Right cardiac atrium (tissue), 5 donors: ENCODE measurements around the gene HOXB8. TPM values are rescaled to one million over a fixed set of nuclear protein-coding genes. Genes with fewer than 3 reads are reported as not detected.

Experiments
- ATAC-seq, 2 donors: fragments of 200-7000 bp; cut with Tn5 transposase; one replicate each; pipeline versions ENCODE4 v1.8.0 to v1.9.1; 2020; ENCODE audit warnings: moderate library complexity in 2 of 2, mild to moderate bottlenecking in 1 of 2
- DNase-seq, 3 donors: peaks; one replicate each; pipeline ENCODE4 v3.0.0-alpha.2; 2020
- H3K27ac ChIP-seq: one replicate; pipeline ENCODE4 v1.5.1; 2013; ENCODE audit warnings: mild to moderate bottlenecking, low read length, control low read depth, moderate library complexity
- H3K27me3 ChIP-seq: one replicate; pipeline ENCODE4 v1.6.1; 2013; ENCODE audit not compliant: control insufficient read depth, insufficient read depth
- H3K4me1 ChIP-seq: one replicate; pipeline ENCODE4 v1.6.1; 2013; ENCODE audit warnings: low read length; ENCODE audit not compliant: control insufficient read depth, insufficient read depth
- H3K4me3 ChIP-seq: one replicate; pipeline ENCODE4 v1.5.1; 2013; ENCODE audit warnings: low read length, control low read depth
- H3K9me3 ChIP-seq: one replicate; pipeline ENCODE4 v1.6.1; 2013; ENCODE audit warnings: low read length; ENCODE audit not compliant: control insufficient read depth
- WGBS: extraction: QIAGEN DNeasy Blood & Tissue Kit; methylation state at CpG from one replicate; pipeline ENCODE4 v1.1.7; 2013; 5-methylcytosine and 5-hydroxymethylcytosine counted together
- intact Hi-C, 4 donors: fragments of 100-400 bp; cut with DNase I; formaldehyde crosslinking; loops; one replicate each; pipeline versions ENCODE4 v1.11.0 to v1.14.0; 2022 to 2023
- polyA plus RNA-seq: library from polyadenylated mRNA; stranded (reverse); fragments of 200-250 nt; gene quantifications from one replicate; pipeline ENCODE4 v1.2.3, GENCODE V29; 2013
- total RNA-seq, 4 donors: library from RNA; stranded (reverse); fragmentation: NEBNext Ultra II Directional; extraction: Animal tissue kit (Norgen Biotek cat#: 25700); gene quantifications; one replicate each; pipeline ENCODE4 v1.2.1, GENCODE V29; 2021
- donor health status: healthy with polysubstance abuse.
- donor health status: DM: no; HTN: yes; CAD: no.
- donor health status: DM: no; HTN: no; CAD: no.
- donor health status: DM: no; HTN: yes; CAD: no; lungs with severe emphysema.
- donor health status: DM: yes; HTN: yes; CAD: no.

HOXB8 gene
- total and polyA plus RNA-seq, 5 donors: not detected

DNA sequence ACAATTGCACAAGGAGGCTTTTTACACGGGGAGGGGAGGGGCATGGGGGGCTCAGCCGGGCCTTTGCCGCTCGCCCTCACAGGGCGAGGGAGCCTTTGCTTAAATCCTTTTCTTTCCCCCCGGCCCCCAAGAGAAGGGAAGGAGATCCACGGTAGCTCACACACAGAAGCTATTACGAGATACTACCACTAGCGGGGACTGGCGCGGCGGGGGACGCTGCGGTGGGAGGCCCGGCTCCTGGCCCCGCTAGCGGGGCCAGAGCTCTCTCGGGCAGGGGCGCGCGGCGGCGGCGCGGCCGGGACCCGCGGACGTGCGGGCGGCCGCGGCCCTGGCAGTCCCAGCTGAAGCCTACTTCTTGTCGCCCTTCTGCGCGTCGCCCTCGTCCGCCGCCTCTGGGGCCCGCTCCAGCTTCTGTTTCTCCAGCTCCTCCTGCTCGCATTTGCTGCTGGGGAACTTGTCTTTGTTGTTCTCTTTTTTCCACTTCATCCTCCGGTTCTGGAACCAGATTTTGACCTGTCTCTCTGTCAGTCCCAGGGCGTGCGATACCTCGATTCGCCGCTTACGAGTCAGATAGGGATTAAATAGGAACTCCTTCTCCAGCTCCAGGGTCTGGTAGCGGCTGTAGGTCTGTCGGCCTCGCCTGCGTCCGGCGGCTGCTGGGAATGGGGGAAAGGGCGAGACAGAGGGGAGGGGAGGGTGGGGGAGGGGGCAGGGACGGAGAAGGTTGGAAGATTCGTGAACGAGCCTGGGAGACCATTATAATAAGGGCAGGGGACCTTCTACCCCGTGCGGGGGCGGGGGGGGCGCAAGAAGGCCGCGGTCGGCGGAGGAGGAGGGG, 2.0 kb downstream of the HOXB8 start:
- intact Hi-C loops: loop anchor here in 2 of 4 donors (10.0 kb wide), 2 partner anchors 308 to 588 kb away; no protein-coding TSS in a partner anchor
- Histone ChIP-seq H3K4me1 (no peaks in the 10 kb centered on the region), H3K9me3 (no peaks in the 10 kb centered on the region), H3K4me3 (peak overlapping the region; percentile 47), H3K27ac (no peak overlapping the region), H3K27me3 (no peaks in the 10 kb centered on the region)
- 2% methylated on average over 67 of the region's 67 CpGs for WGBS
- DNase-seq (no peak), ATAC-seq (peak in 1 of 2 donors; percentile 38)

DNA sequence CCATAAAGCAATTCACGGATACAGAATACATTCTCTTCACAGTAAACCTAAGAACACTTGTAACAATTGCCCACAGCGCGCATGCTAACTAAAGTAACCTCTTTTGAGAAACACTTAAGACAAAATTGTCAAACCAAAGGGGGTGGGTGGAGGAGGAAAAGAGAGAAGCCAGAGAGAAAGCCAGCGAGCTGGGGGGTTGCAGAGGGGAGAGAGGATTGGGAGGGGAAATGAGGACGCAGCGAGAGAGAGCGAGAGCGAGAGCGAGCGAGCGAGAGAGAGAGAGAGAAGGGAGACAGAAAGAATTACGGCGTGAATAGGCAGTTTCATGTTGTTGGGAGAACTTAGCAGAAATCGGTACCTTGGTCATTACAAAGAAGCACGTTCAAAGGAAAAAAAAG, 2.6 kb downstream of the HOXB8 start:
- H3K27me3 ChIP-seq: no peaks in the 10 kb centered on the region
- intact Hi-C loops: loop anchor here in 2 of 4 donors (10.0 kb wide), 2 partner anchors 308 to 588 kb away; no protein-coding TSS in a partner anchor
- peak overlapping the region; percentile 47 for H3K4me3 ChIP-seq
- no peak overlapping the region for H3K27ac ChIP-seq
- DNase-seq (no peak), ATAC-seq (no peak)
- H3K4me1 ChIP-seq: no peaks in the 10 kb centered on the region
- WGBS: 2% methylated on average over 15 of the region's 15 CpGs
- no peaks in the 10 kb centered on the region for H3K9me3 ChIP-seq

DNA sequence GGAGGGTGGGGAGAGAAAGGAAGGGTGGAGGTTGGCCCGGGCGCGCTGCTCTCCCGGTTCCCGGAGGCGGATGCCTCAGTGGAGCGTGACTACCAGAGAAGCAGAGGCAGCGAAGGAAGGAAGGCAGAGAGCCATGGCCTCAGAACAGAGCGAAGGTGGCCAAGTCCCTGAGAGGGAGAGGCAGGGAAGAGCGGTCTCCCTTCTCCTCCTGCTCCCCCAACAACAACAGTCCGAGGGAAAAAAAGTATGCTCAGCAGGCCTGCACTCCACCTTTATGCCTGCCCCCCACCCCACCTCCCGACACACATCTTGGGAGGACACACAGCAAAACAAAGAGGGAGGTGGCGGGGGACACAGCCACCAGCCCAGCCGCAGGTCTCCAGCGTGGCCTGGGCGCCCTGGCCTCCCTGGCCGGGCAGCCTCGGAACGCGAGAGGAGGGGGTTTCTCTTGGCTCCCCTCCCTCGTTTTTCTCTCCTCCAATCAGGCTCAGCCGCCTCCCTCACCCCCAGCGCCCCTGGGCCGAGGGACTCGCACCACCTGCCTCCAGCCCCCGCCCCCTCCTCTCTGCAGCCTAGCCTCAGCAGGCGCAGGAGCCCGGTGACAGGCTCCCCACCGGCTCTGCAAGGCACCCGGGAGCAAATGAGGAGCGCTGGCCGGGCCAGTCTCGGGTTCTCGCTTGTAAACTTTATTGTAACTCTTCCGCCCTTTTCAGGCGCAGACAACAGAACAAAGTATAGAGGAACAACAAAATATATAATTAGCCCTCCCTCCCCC, 3.2 kb downstream of the HOXB8 start:
- Histone ChIP-seq H3K4me1 (no peaks in the 10 kb centered on the region), H3K27ac (no peak overlapping the region), H3K9me3 (no peaks in the 10 kb centered on the region), H3K27me3 (no peaks in the 10 kb centered on the region), H3K4me3 (peak overlapping the region; percentile 16)
- ATAC-seq (no peak), DNase-seq (no peak)
- WGBS: 4% methylated on average over 36 of the region's 36 CpGs
- intact Hi-C loops: loop anchor here in 2 of 4 donors (10.0 kb wide), 2 partner anchors 307 to 587 kb away; no protein-coding TSS in a partner anchor

DNA sequence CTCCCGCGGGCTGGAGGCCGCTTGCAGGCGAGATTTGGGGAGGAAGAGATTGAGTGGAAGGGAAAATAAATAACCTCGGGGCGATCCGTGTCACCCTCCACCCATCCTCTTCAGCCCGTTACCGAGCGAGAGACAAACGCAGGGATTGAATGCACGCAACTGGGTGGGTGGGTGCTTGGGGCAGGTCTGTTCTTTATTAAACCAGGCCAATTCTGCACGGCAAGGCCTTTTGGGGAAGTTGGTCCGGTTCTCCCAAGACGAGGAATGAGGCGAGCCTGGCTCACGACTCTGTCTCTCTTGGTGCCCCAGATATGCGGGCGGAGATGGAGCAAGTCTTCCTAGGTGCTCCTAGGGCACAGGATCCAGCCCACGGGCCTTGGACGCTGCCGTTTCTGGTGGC, 3.9 kb downstream of the HOXB8 start:
- DNase-seq: no peak
- ATAC-seq: no peak
- Histone ChIP-seq H3K9me3 (no peaks in the 10 kb centered on the region), H3K27me3 (no peaks in the 10 kb centered on the region), H3K4me1 (no peaks in the 10 kb centered on the region), H3K4me3 (peak overlapping the region; percentile 16), H3K27ac (no peak overlapping the region)
- WGBS: 5% methylated on average over 22 of the region's 22 CpGs
- intact Hi-C loops: loop anchor here in 2 of 4 donors (10.0 kb wide), 2 partner anchors 306 to 586 kb away; no protein-coding TSS in a partner anchor

DNA sequence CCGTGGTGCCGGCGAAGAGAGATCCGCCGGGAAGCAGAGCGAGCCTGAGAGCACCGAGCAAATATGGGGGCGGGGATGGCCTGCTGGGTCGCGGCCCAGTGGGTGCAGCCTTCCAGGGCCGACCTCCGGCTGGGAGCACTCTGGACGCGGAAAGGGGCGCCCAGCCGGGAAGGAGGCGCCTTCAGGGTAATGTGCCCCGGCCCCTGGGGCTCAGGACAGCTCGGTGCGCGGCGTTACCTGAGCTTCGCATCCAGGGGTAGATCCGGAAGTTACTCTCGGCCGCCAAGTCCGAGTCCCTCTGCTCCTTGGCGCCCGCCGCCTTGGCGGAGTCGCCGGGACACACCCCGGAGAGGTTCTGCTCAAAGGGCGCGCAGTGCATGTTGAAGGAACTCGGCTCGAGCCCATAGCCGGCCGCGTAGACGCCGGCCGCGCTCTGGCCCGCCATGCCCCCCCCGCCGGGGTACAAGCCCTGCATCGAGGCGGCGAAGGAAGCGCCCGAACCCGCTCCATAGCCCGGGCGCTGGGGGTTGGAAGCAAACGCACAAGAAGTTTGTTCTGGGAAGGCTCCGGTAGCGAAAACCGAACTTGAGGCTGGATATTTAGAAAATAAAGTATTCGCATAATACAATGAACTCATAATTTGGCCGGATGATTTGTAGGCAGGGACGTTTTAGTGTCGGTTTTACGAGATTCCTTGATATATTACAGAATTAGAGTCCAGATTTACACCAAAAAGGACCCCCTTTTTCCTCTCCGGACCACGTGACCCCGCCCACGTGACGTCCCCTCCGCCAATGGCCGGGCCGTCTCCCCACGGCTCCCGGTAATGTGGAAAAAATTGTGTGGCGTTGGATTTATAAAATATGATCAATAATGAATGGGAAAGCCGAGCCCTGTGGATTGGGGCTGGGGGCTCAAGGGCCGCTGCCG, 4.5 kb downstream of the HOXB8 start, which contains the start of gene HOXB7:
Gene HOXB7, minus strand, starts transcription at position 736 of the 930 bp plus-strand sequence. Its CDS starts 99 bp downstream, at position 637.
- 2% methylated on average over 79 of the region's 79 CpGs for WGBS
- Histone ChIP-seq H3K27me3 (peaks cover 3% of the 10 kb centered on the region), H3K27ac (no peak within 1 kb of the TSS), H3K9me3 (no peaks in the 10 kb centered on the region), H3K4me1 (no peaks in the 10 kb centered on the region), H3K4me3 (peak within 1 kb of the TSS; percentile 16)
- ATAC-seq (peak; percentile 54 to 55), DNase-seq (peak; percentile 57 to 79 (median 78))
- intact Hi-C loops: loop anchor here in 2 of 4 donors (10.0 kb wide), 2 partner anchors 306 to 586 kb away; no protein-coding TSS in a partner anchor

DNA sequence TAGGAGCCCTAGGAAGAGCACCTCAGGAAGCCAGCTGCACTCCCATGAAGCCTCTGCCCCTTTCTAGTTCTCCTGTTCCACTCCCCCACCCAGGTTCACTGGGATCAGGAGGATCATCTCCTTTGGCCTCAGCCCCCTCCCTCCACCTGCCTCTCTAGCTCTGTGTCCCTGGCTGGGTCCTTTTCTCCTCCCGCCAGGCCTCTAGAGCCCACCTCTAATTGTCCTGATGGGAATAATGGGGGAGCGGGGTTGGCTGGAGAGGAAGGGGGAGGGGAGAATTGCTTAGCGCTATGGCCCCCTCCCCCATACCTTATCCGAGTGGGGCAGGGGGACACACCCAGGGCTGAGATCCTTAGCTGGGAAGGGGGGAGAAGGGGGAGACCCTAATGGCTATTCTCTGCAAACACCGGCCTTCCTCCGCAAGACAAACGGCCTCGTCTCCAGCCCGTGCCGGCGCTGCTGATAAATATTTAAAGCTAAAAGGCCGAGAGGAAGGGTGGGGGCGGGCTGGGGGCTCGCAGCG, 5.3 kb downstream of the HOXB8 start:
- Histone ChIP-seq H3K27ac (no peak overlapping the region), H3K9me3 (no peaks in the 10 kb centered on the region), H3K4me1 (no peaks in the 10 kb centered on the region), H3K4me3 (peak overlapping the region; percentile 16), H3K27me3 (peaks cover 3% of the 10 kb centered on the region)
- intact Hi-C loops: loop anchor here in 2 of 4 donors (10.0 kb wide), 2 partner anchors 305 to 585 kb away; no protein-coding TSS in a partner anchor
- 7% methylated on average over 15 of the region's 15 CpGs for WGBS
- no peak for DNase-seq
- ATAC-seq: no peak

DNA sequence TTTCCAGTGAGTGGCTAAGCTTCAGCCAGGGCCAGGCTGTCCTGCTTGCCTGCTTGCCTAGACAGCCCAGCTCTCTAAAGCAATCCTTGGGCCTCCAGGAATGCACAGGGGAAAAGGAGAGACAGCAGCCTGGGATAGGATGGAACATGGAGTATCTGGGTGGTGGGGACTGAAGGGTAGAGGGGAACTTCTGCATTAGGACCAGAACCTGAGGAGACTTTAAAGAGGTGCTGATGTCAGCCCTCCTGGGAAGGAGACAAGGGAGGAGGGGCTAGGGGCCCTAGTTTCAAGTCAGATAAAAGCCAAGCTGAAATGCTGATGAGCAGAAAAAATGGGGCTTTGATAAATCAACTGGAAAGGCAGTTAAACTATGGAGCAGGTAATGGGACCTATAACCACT, 6.1 kb downstream of the HOXB8 start:
- DNase-seq (no peak), ATAC-seq (no peak)
- Histone ChIP-seq H3K4me3 (no peak overlapping the region), H3K9me3 (no peaks in the 10 kb centered on the region), H3K4me1 (no peaks in the 10 kb centered on the region), H3K27me3 (peaks cover 3% of the 10 kb centered on the region), H3K27ac (no peak overlapping the region)
- intact Hi-C loops: no loop called here

DNA sequence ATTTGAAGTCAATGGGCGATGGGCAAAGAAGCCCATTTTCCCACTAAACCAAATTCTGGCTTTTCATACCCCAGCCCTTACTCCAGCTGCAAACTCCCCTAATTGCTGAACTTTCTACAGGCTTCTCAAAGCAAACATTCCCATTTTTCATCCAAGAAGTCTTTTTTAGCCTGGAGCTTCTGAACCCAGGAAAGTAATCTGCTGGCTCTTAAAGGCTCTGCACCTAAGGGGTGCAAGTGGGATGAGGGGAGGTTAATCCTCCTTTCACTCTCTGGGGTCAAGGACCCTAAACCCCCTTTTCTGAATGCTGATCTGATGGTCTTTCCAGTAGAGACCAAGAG, 6.6 kb downstream of the HOXB8 start:
- intact Hi-C loops: no loop called here
- peaks cover 3% of the 10 kb centered on the region for H3K27me3 ChIP-seq
- WGBS: 73% methylated on average over 1 of the region's 1 CpG
- H3K9me3 ChIP-seq: no peaks in the 10 kb centered on the region
- no peak overlapping the region for H3K27ac ChIP-seq
- no peaks in the 10 kb centered on the region for H3K4me1 ChIP-seq
- DNase-seq (no peak), ATAC-seq (no peak)
- H3K4me3 ChIP-seq: no peak overlapping the region

DNA sequence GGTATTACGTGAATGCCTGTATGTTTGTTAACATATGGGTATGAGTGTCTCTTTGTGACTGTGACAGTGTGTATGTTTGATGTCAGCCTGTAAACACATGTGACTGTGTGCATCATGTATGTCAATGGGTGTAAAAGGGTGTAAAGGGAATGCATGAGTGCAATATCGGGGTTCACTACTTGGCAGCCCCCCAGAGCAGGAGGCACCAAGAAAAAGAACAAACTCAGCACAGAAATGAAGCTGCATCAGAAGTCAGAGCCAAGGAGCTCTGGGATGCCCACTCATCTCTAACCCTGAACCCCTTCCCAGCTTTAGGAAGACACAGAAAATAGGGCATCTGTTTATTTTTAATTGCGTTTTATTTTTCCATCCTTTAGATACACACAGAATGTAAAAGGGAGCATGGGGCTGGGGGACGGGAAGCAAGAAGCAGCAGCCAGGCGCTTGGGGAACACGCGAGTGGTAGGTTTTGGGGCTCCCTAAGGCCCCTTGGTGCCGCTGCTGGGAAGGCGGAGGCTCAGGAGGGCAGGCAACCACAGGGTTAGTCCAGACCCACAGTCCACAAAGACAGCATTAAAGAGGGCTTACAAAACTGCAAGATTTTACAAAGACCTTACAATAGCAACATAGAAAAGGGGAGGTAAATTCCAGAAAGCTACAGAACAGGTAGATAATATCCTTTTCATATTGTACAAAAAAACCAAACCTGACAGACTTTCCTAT, 8.0 kb downstream of the HOXB8 start:
- Histone ChIP-seq H3K27ac (no peak overlapping the region), H3K4me3 (no peak overlapping the region), H3K27me3 (peaks cover 3% of the 10 kb centered on the region), H3K9me3 (no peaks in the 10 kb centered on the region), H3K4me1 (no peaks in the 10 kb centered on the region)
- intact Hi-C loops: no loop called here
- 37% methylated on average over 9 of the region's 9 CpGs for WGBS
- no peak for ATAC-seq
- DNase-seq: no peak
